ENCODE results near the gene YWHAB. TPM values are rescaled to one million over a fixed set of nuclear protein-coding genes. Genes with fewer than 3 reads are reported as not detected.

Gene YWHAB
- total and polyA plus RNA-seq, 2 donors (not counting 3 experiments of a cell fraction or from before 2014, with no cell fraction given) = 65.9 to 255 TPM

DNA sequence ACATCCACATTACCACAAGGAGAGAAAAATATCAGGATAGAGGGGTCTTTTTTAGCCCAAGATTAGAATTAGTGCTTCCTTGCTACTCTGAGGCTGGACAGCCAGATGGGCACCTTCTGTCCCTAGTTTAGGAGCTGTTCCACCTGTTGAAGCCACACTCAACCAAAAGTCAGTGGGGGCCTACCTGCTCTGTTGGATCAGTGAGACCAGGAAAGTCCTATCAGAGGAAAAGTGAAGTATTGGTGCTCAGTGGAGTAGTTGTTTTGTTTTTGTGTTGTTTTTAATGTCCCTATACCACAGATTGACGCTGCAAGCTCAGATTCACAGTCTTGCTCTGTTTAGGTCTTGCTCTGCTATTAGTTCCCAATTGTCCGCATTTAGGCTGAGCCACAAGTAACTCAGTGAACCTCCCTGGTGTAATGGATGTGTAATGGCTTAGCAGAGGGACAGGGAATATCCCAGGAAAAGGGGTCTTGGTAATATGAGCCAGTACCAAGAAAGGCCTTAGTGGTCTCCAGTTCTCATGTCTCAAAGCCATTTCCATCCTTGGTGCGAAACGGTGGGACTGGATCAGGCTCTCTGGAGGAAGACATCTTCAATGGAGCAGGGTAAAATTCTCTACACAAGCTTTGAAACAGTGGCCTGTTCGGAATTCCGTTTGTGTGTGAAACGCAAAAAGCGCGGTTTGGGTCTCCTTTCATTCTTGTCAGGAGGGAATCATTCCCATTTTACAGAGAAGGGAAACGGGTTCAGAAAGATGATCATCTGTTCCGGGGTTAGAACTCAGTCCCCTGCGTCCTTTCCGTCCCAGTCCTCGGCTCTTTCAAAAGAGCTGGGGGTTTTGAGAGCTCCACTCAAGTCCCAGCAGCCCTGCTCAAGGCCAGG, 23.7 kb downstream of the YWHAB start:
- CTCF ChIA-PET = interaction anchor here (0.6 to 1.7 kb wide), 4 partner anchors 21 to 187 kb away, joined by 3 to 8 read pairs (median 4); no protein-coding TSS in a partner anchor

DNA sequence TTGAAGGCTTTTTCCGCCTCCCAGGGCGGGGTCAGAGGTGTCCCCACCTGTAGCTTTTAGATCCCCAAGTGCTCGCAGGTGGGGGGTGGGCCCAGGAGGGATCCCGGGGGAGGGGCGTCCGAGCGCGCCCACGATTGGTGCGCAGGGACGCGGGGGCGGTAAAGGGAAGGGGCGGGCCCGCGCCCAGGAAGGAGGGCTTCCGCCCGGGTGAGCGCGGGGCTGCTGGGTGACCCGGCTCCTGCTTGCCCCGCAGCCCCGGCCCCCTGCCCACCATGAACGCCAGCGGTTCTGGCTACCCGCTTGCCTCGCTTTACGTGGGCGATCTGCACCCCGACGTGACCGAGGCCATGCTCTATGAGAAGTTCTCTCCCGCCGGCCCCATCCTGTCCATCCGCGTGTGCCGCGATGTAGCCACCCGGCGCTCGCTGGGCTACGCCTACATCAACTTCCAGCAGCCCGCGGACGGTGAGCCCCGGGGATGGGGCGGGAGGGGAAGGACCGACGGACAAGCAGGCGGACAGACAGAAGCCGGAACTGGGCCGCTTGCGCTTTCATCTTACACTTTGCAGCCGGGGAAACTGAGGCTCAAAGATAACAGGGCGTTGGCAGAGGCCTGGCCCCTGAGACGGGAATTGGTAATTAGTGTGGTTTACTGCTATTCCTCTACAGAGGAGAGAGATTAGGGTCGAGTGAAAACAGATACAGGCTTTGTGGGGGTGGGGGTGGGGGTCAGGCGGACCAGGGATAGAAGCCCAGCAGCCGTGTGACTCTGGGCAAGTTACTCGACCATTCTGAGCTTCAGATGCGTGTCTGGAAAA, 24.6 kb downstream of the YWHAB start, which contains the start of gene PABPC1L:
Gene PABPC1L (plus strand): TSS at position 189 of the 818 bp plus-strand sequence. CDS start 84 bp downstream, at position 273.
- peak within 1 kb of the TSS; percentile 15 for H3K9ac ChIP-seq (replicated peaks; ENCODE audit: extremely low read depth, insufficient read depth, low read length)
- H3K4me2 ChIP-seq (ENCODE audit: insufficient read depth, low read length) = peak within 1 kb of the TSS; percentile 59
- CTCF ChIA-PET = interaction anchor here (0.6 to 1.7 kb wide), 4 partner anchors 22 to 186 kb away, joined by 3 to 8 read pairs (median 3); no protein-coding TSS in a partner anchor
- H4K20me1 ChIP-seq (replicated peaks; ENCODE audit: control insufficient read depth, extremely low read depth, insufficient read depth, low read length) = no peaks in the 10 kb centered on the region
- H3K36me3 ChIP-seq (ENCODE audit: control insufficient read depth in 2 of 2, extremely low read depth in 1 of 2, insufficient read depth in 2 of 2, low read length in 2 of 2) = peaks cover 6 to 16% of the 10 kb centered on the region in 2 experiments
- no peaks in the 10 kb centered on the region for H3K27me3 ChIP-seq (ENCODE audit: control insufficient read depth in 2 of 2, insufficient read depth in 2 of 2, low read length in 2 of 2)
- intact Hi-C loops (cut with micrococcal nuclease) = loop anchor here (1.0 to 5.0 kb wide), 4 partner anchors 22 to 382 kb away; partner anchors contain the start of gene TOMM34
- H3K9me1 ChIP-seq (replicated peaks; ENCODE audit: control insufficient read depth, extremely low read depth, insufficient read depth, low read length) = no peaks in the 10 kb centered on the region
- H3K27ac ChIP-seq (ENCODE audit: insufficient read depth, low read depth, low read length) = no peak within 1 kb of the TSS
- DNase-seq (ENCODE audit: low read depth, low spot score) (no peak), FAIRE-seq (no peak)
- TF ChIP-seq EZH2 (IDR thresholded peaks at IDR 0.05; ENCODE audit: borderline replicate concordance, low read depth, low read length, severe bottlenecking) (no peak), POLR2AphosphoS5 (IDR thresholded peaks at IDR 0.05; ENCODE audit: insufficient read depth, low read depth, low read length) (peak; percentile 79), POLR2A (IDR thresholded peaks at IDR 0.05; ENCODE audit: low read depth, low read length) (peak; percentile 47)
- TF ChIP-seq, protein P1, sequence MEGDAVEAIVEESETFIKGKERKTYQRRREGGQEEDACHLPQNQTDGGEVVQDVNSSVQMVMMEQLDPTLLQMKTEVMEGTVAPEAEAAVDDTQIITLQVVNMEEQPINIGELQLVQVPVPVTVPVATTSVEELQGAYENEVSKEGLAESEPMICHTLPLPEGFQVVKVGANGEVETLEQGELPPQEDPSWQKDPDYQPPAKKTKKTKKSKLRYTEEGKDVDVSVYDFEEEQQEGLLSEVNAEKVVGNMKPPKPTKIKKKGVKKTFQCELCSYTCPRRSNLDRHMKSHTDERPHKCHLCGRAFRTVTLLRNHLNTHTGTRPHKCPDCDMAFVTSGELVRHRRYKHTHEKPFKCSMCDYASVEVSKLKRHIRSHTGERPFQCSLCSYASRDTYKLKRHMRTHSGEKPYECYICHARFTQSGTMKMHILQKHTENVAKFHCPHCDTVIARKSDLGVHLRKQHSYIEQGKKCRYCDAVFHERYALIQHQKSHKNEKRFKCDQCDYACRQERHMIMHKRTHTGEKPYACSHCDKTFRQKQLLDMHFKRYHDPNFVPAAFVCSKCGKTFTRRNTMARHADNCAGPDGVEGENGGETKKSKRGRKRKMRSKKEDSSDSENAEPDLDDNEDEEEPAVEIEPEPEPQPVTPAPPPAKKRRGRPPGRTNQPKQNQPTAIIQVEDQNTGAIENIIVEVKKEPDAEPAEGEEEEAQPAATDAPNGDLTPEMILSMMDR (IDR thresholded peaks at IDR 0.05; ENCODE audit: extremely low read depth in 1 of 2, insufficient read depth in 1 of 2, low read depth in 1 of 2, low read length in 2 of 2) = no peak
- TF ChIP-seq, protein P2, sequence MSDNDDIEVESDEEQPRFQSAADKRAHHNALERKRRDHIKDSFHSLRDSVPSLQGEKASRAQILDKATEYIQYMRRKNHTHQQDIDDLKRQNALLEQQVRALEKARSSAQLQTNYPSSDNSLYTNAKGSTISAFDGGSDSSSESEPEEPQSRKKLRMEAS (IDR thresholded peaks at IDR 0.05; ENCODE audit: insufficient read depth, insufficient read length) = no peak
- dilution Hi-C loops (cut with MboI; ENCODE audit: extremely low pct_ligation_motif_present, low sequenced_read_pairs) = no loop called here
- POLR2A ChIA-PET = interaction anchor here (0.7 kb wide), 1 partner anchor 31 kb away, joined by 4 read pairs; no protein-coding TSS in a partner anchor
- peaks cover 12% of the 10 kb centered on the region for H3K4me1 ChIP-seq (ENCODE audit: control insufficient read depth, extremely low read depth, insufficient read depth, low read length)
- no TSS peak for BruUV-seq (replicated peaks)
- H3K4me3 ChIP-seq (replicated peaks in 1 of 3; ENCODE audit: insufficient read depth in 1 of 3, low read depth in 1 of 3, low read length in 3 of 3) = peak within 1 kb of the TSS; percentile 43 to 62 (median 51)
- H3K9me3 ChIP-seq (replicated peaks; ENCODE audit: control insufficient read depth, insufficient read depth, low read length) = no peaks in the 10 kb centered on the region
- no peaks in the 10 kb centered on the region for H3K79me2 ChIP-seq (ENCODE audit: control insufficient read depth, insufficient read depth, low read length)
- H2AFZ ChIP-seq (ENCODE audit: low read depth, low read length) = peak within 1 kb of the TSS; percentile 53

More for the DNA sequence above, 23.7 kb downstream of the YWHAB start:
- no peaks in the 10 kb centered on the region for H3K27me3 ChIP-seq (ENCODE audit: control insufficient read depth in 2 of 2, insufficient read depth in 2 of 2, low read length in 2 of 2)
- BruUV-seq (replicated peaks) = no TSS peak
- no peaks in the 10 kb centered on the region for H4K20me1 ChIP-seq (replicated peaks; ENCODE audit: control insufficient read depth, extremely low read depth, insufficient read depth, low read length)
- H3K9me3 ChIP-seq (replicated peaks; ENCODE audit: control insufficient read depth, insufficient read depth, low read length) = no peaks in the 10 kb centered on the region
- no peak overlapping the region for H3K27ac ChIP-seq (ENCODE audit: insufficient read depth, low read depth, low read length)
- H3K36me3 ChIP-seq (ENCODE audit: control insufficient read depth in 2 of 2, extremely low read depth in 1 of 2, insufficient read depth in 2 of 2, low read length in 2 of 2) = peaks cover 12 to 24% of the 10 kb centered on the region in 2 experiments
- peaks cover 1% of the 10 kb centered on the region for H3K79me2 ChIP-seq (ENCODE audit: control insufficient read depth, insufficient read depth, low read length)
- no peak for DNase-seq (ENCODE audit: low read depth, low spot score)
- dilution Hi-C loops (cut with MboI; ENCODE audit: extremely low pct_ligation_motif_present, low sequenced_read_pairs) (no loop called here), intact Hi-C loops (cut with micrococcal nuclease) (loop anchor here (1.0 kb wide), 1 partner anchor 21 kb away; no protein-coding TSS in a partner anchor)
- no peak overlapping the region for H3K9ac ChIP-seq (replicated peaks; ENCODE audit: extremely low read depth, insufficient read depth, low read length)
- no peak for TF ChIP-seq GATA2 (IDR thresholded peaks at IDR 0.05; ENCODE audit: insufficient read depth, insufficient read length, low read depth, low read length)
- TF ChIP-seq JUN (IDR thresholded peaks at IDR 0.05; ENCODE audit: borderline replicate concordance, insufficient read depth, insufficient read length, low read depth) = no peak
- no peak for TF ChIP-seq MYC (IDR thresholded peaks at IDR 0.05; ENCODE audit: low read depth, low read length)
- no peak for TF ChIP-seq FOS (IDR thresholded peaks at IDR 0.05; ENCODE audit: borderline replicate concordance, insufficient read depth, low read length)
- H3K4me3 ChIP-seq (replicated peaks in 1 of 3; ENCODE audit: insufficient read depth in 1 of 3, low read depth in 1 of 3, low read length in 3 of 3) = peak overlapping the region; percentile 23 to 62 (median 43)
- H3K9me1 ChIP-seq (replicated peaks; ENCODE audit: control insufficient read depth, extremely low read depth, insufficient read depth, low read length) = no peaks in the 10 kb centered on the region
- peaks cover 12% of the 10 kb centered on the region for H3K4me1 ChIP-seq (ENCODE audit: control insufficient read depth, extremely low read depth, insufficient read depth, low read length)
- POLR2A ChIA-PET = interaction anchor here (0.7 kb wide), 1 partner anchor 32 kb away, joined by 4 read pairs; no protein-coding TSS in a partner anchor
- peak overlapping the region; percentile 59 for H3K4me2 ChIP-seq (ENCODE audit: insufficient read depth, low read length)
- H2AFZ ChIP-seq (ENCODE audit: low read depth, low read length) = no peak overlapping the region
- FAIRE-seq = no peak
